ENCODE data around the gene PTK6. TPM values are rescaled to one million over a fixed set of nuclear protein-coding genes. Genes with fewer than 3 reads are reported as not detected.

Gene PTK6
- total and polyA plus RNA-seq, 2 of the 13 experiments (the other 11 are each of a cell fraction or from before 2014, with no cell fraction given): 0.08 TPM; not detected in 1

DNA sequence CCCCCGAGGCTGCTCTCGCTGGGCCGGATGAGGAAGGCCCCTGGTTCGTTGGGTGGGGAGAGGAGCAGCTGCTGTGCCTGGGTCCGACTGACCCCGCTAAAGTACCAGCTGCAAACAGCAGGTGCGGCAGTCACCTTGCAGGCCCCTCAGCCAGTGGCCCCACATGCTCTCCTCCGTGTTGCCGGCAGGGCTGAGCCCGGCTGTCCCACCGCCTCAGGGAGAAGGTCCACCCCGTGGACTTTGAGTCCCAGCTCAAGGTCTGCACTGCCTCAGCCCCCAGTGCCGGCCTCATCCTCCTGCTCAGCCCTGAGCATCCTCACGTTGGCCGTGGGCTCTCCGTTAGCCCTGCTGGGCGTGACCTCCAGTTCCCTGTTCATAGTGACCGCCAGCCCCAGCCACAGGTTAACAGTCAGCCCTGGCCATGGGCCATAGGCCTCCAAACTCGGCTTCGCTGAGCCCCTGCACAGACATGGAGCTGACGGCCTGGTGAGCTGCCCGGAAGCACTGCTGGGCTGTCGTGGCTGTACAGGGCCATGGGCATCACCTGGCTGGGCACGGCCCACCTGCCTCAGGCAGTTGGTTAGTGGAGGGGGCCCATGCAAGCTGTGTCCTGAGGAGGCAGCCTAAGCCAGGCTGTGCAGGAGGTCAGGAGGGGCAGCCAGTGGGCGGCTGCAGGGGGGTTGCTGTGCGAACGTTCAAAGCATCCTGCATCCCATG is 7.2 kb upstream of the PTK6 start (continued):
- TF ChIP-seq ZNF572 (CRISPR knock-in tag; IDR thresholded peaks at IDR 0.05) (no peak), ASH2L (IDR thresholded peaks at IDR 0.05; ENCODE audit: insufficient read length, low read depth, low read length) (peak; percentile 42), MTA1 (CRISPR knock-in tag; IDR thresholded peaks at IDR 0.05; ENCODE audit: borderline replicate concordance) (peak; percentile 85), ZNF136 (CRISPR knock-in tag; IDR thresholded peaks at IDR 0.05; ENCODE audit: low read depth) (no peak), KDM5A (IDR thresholded peaks at IDR 0.05; ENCODE audit: borderline replicate concordance, low read length) (no peak), STAT6 (CRISPR knock-in tag; IDR thresholded peaks at IDR 0.05; ENCODE audit: borderline replicate concordance) (no peak), NONO (IDR thresholded peaks at IDR 0.05) (no peak), NONO (CRISPR knock-in tag; conservative IDR thresholded peaks at IDR 0.05) (peak; percentile 56), JARID2 (CRISPR knock-in tag; IDR thresholded peaks at IDR 0.05; ENCODE audit: insufficient replicate concordance) (no peak), ZFP90 (CRISPR knock-in tag; IDR thresholded peaks at IDR 0.05; ENCODE audit: borderline replicate concordance) (no peak), EZH2 (conservative IDR thresholded peaks at IDR 0.05; ENCODE audit: low read depth, low read length) (no peak), SALL2 (CRISPR knock-in tag; IDR thresholded peaks at IDR 0.05) (peak; percentile 22; the same call in 1 of the 2 replicates), RXRB (CRISPR knock-in tag; IDR thresholded peaks at IDR 0.05; ENCODE audit: borderline replicate concordance) (0 out of 2 replicates have a peak, but pooled peaks have one; percentile 41), KLF9 (CRISPR knock-in tag; IDR thresholded peaks at IDR 0.05; ENCODE audit: low read depth) (no peak), ZFYVE20 (CRISPR knock-in tag; IDR thresholded peaks at IDR 0.05; ENCODE audit: borderline replicate concordance, low read depth) (0 out of 2 replicates have a peak, but pooled peaks have one; percentile 57), NKX3-1 (CRISPR knock-in tag; IDR thresholded peaks at IDR 0.05) (no peak), MEF2D (CRISPR knock-in tag; IDR thresholded peaks at IDR 0.05) (peak; percentile 43; the same call in 1 of the 2 replicates), E2F1 (CRISPR knock-in tag; IDR thresholded peaks at IDR 0.05) (no peak)
- TF ChIP-seq, protein P1, sequence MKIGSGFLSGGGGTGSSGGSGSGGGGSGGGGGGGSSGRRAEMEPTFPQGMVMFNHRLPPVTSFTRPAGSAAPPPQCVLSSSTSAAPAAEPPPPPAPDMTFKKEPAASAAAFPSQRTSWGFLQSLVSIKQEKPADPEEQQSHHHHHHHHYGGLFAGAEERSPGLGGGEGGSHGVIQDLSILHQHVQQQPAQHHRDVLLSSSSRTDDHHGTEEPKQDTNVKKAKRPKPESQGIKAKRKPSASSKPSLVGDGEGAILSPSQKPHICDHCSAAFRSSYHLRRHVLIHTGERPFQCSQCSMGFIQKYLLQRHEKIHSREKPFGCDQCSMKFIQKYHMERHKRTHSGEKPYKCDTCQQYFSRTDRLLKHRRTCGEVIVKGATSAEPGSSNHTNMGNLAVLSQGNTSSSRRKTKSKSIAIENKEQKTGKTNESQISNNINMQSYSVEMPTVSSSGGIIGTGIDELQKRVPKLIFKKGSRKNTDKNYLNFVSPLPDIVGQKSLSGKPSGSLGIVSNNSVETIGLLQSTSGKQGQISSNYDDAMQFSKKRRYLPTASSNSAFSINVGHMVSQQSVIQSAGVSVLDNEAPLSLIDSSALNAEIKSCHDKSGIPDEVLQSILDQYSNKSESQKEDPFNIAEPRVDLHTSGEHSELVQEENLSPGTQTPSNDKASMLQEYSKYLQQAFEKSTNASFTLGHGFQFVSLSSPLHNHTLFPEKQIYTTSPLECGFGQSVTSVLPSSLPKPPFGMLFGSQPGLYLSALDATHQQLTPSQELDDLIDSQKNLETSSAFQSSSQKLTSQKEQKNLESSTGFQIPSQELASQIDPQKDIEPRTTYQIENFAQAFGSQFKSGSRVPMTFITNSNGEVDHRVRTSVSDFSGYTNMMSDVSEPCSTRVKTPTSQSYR (CRISPR knock-in tag; IDR thresholded peaks at IDR 0.05; ENCODE audit: borderline replicate concordance): peak; percentile 35; the same call in 1 of the 2 replicates

All from HepG2 (cell line).